ENCODE data around the gene ABCF2. TPM values are rescaled to one million over a fixed set of nuclear protein-coding genes. Genes with fewer than 3 reads are reported as not detected.

ABCF2 gene
- total RNA-seq, 2 experiments from 2014 or later, result 33.9 to 35.5 TPM

GRCh38 chr7:151167197-151167961, 59.6 kb downstream of the ABCF2 start, which contains the start of gene GBX1:
GBX1 (minus strand) TSS chr7:151167694; CDS start chr7:151167548, 146 bp downstream.
- DNase-seq, result peak; percentile 19
- peaks cover 8% of the 10 kb centered on the region for H3K4me1 Mint-ChIP-seq (ENCODE audit: low read depth)
- H3K4me3 Mint-ChIP-seq, result peak within 1 kb of the TSS; percentile 66
- no peaks in the 10 kb centered on the region for H3K9me3 Mint-ChIP-seq
- CTCF ChIA-PET, result interaction anchor here (0.6 to 2.5 kb wide), 12 partner anchors 8 to 363 kb away, joined by 3 to 9 read pairs (median 4); no protein-coding TSS in a partner anchor
- H3K36me3 Mint-ChIP-seq (ENCODE audit: low read depth), result no peaks in the 10 kb centered on the region
- H3K27me3 Mint-ChIP-seq (ENCODE audit: low read depth), result peaks cover 43% of the 10 kb centered on the region
- intact Hi-C loops (cut with micrococcal nuclease), result no loop called here
- H3K27ac Mint-ChIP-seq, result no peak within 1 kb of the TSS

- intact Hi-C loops (cut with micrococcal nuclease), result no loop called here
- Mint-ChIP-seq H3K27me3 (ENCODE audit: low read depth) (peaks cover 38% of the 10 kb centered on the region), H3K4me3 (peak overlapping the region; percentile 34), H3K4me1 (ENCODE audit: low read depth) (peaks cover 7% of the 10 kb centered on the region), H3K27ac (no peak overlapping the region), H3K36me3 (ENCODE audit: low read depth) (no peaks in the 10 kb centered on the region), H3K9me3 (no peaks in the 10 kb centered on the region)
- no peak for DNase-seq
- CTCF ChIA-PET, result interaction anchor here (0.7 to 1.8 kb wide), 7 partner anchors 10 to 340 kb away, joined by 3 to 9 read pairs (median 3); partner anchors contain the start of gene ABCF2
Measured at GRCh38 chr7:151166629-151167196, 60.3 kb downstream of the ABCF2 start.

Other genes starting within 250 kb of the ABCF2 start
- gene KCNH2, start 248.9 kb downstream of the ABCF2 start, total RNA-seq, result under 1 TPM; 0.17 to 0.19 TPM
- 1 to 10 TPM; 7.1 to 9.2 TPM for gene NOS3, start 236.2 kb downstream of the ABCF2 start, total RNA-seq
- gene ATG9B, start 202.7 kb downstream of the ABCF2 start, total RNA-seq, result 1 to 10 TPM; 2.8 to 4.0 TPM
- 10 to 100 TPM; 41.3 to 47.8 TPM for gene ABCB8, start 198.8 kb downstream of the ABCF2 start, total RNA-seq
- 1 to 10 TPM; 6.8 to 7.9 TPM for gene ASIC3, start 178.7 kb downstream of the ABCF2 start, total RNA-seq
- 10 to 100 TPM in 1 of 2 experiments, 1 to 10 TPM in 1; 10.0 to 10.1 TPM for gene CDK5, start 169.3 kb downstream of the ABCF2 start, total RNA-seq
- 10 to 100 TPM; 25.6 to 29.7 TPM for gene SLC4A2, start 167.6 kb downstream of the ABCF2 start, total RNA-seq
- gene FASTK, start 146.4 kb downstream of the ABCF2 start, total RNA-seq, result 10 to 100 TPM; 43.6 to 45.7 TPM
- gene TMUB1, start 143.7 kb downstream of the ABCF2 start, total RNA-seq, result 10 to 100 TPM; 30.2 to 35.0 TPM
- 10 to 100 TPM; 16.7 to 17.7 TPM for gene AGAP3, start 140.7 kb downstream of the ABCF2 start, total RNA-seq
- not detected for gene GBX1, start 59.5 kb downstream of the ABCF2 start, total RNA-seq
- gene ASB10, start 40.0 kb downstream of the ABCF2 start, total RNA-seq, result not detected
- gene H2BK1, start 16.7 kb downstream of the ABCF2 start, total RNA-seq, result not detected
- gene CHPF2, start 5.3 kb upstream of the ABCF2 start, total RNA-seq, result 10 to 100 TPM; 21.0 TPM
- gene SMARCD3, start 21.5 kb upstream of the ABCF2 start, total RNA-seq, result 1 to 10 TPM; 4.5 to 5.8 TPM
- 10 to 100 TPM; 46.6 to 50.3 TPM for gene NUB1, start 114.6 kb upstream of the ABCF2 start, total RNA-seq
- not detected for gene WDR86, start 182.8 kb upstream of the ABCF2 start, total RNA-seq
- not detected for gene CRYGN, start 212.9 kb upstream of the ABCF2 start, total RNA-seq

All from activated naive CD4-positive, alpha-beta T cell treated with anti-CD3 and anti-CD28 coated beads for 36 hours (primary cell).